ENCODE data around the gene BRDT.

Gene BRDT

GRCh38 chr1:92037400-92037799 lies 88.2 kb downstream of the BRDT start:
- peak; percentile 3 to 18 for DNase-seq (ENCODE audit: low read depth in 2 of 2)
- TF ChIP-seq CTCF (IDR thresholded peaks at IDR 0.05; ENCODE audit: low read depth, low read length): no peak
- no peak overlapping the region for H3K4me3 ChIP-seq (replicated peaks in 1 of 2; ENCODE audit: low read depth in 2 of 2, low read length in 2 of 2)

- DNase-seq (ENCODE audit: low read depth in 2 of 2): peak in 1 of 2 donors; percentile 12
- TF ChIP-seq CTCF (IDR thresholded peaks at IDR 0.05; ENCODE audit: low read depth, low read length): no peak
- H3K4me3 ChIP-seq (replicated peaks in 1 of 2; ENCODE audit: low read depth in 2 of 2, low read length in 2 of 2): no peak overlapping the region
Measured at GRCh38 chr1:92038695-92039346, 89.6 kb downstream of the BRDT start.

- DNase-seq (ENCODE audit: low read depth in 2 of 2): no peak
- TF ChIP-seq CTCF (IDR thresholded peaks at IDR 0.05; ENCODE audit: low read depth, low read length): peak; percentile 4
- H3K4me3 ChIP-seq (replicated peaks in 1 of 2; ENCODE audit: low read depth in 2 of 2, low read length in 2 of 2): no peak overlapping the region
Measured at GRCh38 chr1:92040971-92041370, 91.8 kb downstream of the BRDT start.

- no peak for TF ChIP-seq CTCF (IDR thresholded peaks at IDR 0.05; ENCODE audit: low read depth, low read length)
- H3K4me3 ChIP-seq (replicated peaks in 1 of 2; ENCODE audit: low read depth in 2 of 2, low read length in 2 of 2): no peak overlapping the region
- no peak for DNase-seq (ENCODE audit: low read depth in 2 of 2)
Measured at GRCh38 chr1:92043621-92044020, 94.4 kb downstream of the BRDT start.

GRCh38 chr1:92045766-92046495 lies 96.7 kb downstream of the BRDT start:
- no peak for DNase-seq (ENCODE audit: low read depth in 2 of 2)
- TF ChIP-seq CTCF (IDR thresholded peaks at IDR 0.05; ENCODE audit: low read depth, low read length): no peak
- H3K4me3 ChIP-seq (replicated peaks in 1 of 2; ENCODE audit: low read depth in 2 of 2, low read length in 2 of 2): no peak overlapping the region

- TF ChIP-seq CTCF (IDR thresholded peaks at IDR 0.05; ENCODE audit: low read depth, low read length): no peak
- no peak for DNase-seq (ENCODE audit: low read depth in 2 of 2)
Measured at GRCh38 chr1:92051948-92052347, 102.7 kb downstream of the BRDT start.

More at GRCh38 chr1:92051948-92052347, 102.7 kb downstream of the BRDT start:
- no peak overlapping the region for H3K4me3 ChIP-seq (replicated peaks in 1 of 2; ENCODE audit: low read depth in 2 of 2, low read length in 2 of 2)
